Measurements from ENCODE around the gene KCNIP4. TPM values are rescaled to one million over a fixed set of nuclear protein-coding genes. Genes with fewer than 3 reads are reported as not detected.

KCNIP4 gene
- total and polyA plus RNA-seq, 2 experiments from 2014 or later = 0.14 to 0.63 TPM

- H3K27me3 Mint-ChIP-seq (ENCODE audit: insufficient read depth, low read depth, poor library complexity) = no peaks in the 10 kb centered on the region
These were observed 394.1 kb downstream of the KCNIP4 start for GRCh38 chr4:21554500-21554899.

DNA sequence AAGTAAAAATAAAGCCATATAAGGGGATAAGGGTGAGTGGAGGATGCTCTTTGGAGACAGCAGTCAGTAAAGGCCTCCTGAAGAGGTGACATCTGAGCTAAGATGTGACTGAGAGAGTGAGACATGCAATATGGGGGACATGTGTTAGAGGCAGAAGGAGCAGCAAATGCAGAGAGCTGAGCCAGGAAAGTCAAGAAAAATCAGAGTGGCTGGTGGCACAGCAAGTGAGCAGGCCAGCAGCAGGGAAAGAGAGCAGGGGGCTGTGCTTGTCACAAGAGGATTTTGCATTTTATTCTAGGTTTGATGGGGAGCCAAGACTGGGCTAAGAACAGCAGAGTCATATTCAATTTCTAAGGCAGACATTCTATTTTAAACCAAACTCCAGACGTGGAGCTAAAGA is 394.5 kb downstream of the KCNIP4 start:
- no peak overlapping the region for H3K27ac Mint-ChIP-seq
- no peak for ATAC-seq
- H3K4me2 ChIP-seq = no peak overlapping the region
- no peaks in the 10 kb centered on the region for H3K27me3 ChIP-seq (ENCODE audit: insufficient read depth)
- H3K4me3 ChIP-seq = no peak overlapping the region
- H3K36me3 Mint-ChIP-seq (ENCODE audit: low read depth) = no peaks in the 10 kb centered on the region
- no peaks in the 10 kb centered on the region for H4K20me1 ChIP-seq (replicated peaks; ENCODE audit: insufficient read depth)
- H3K4me3 Mint-ChIP-seq = no peak overlapping the region
- H3K27me3 Mint-ChIP-seq (ENCODE audit: insufficient read depth, low read depth, poor library complexity) = no peaks in the 10 kb centered on the region
- H3K36me3 ChIP-seq (ENCODE audit: insufficient read depth) = no peaks in the 10 kb centered on the region
- H3K9me2 ChIP-seq (ENCODE audit: insufficient read depth) = no peaks in the 10 kb centered on the region
- peaks cover 24% of the 10 kb centered on the region for H3K4me1 Mint-ChIP-seq
- DNase-seq (ENCODE audit: low spot score) = no peak
- H2AFZ ChIP-seq = no peak overlapping the region
- no peaks in the 10 kb centered on the region for H3K9me3 Mint-ChIP-seq
- no peaks in the 10 kb centered on the region for H3F3A ChIP-seq (replicated peaks; ENCODE audit: low read depth)
- no peaks in the 10 kb centered on the region for H3K79me2 ChIP-seq (replicated peaks; ENCODE audit: insufficient read depth)
- peaks cover 11% of the 10 kb centered on the region for H3K4me1 ChIP-seq (ENCODE audit: insufficient read depth)
- H3K27ac ChIP-seq (ENCODE audit: low read depth) = no peak overlapping the region
- TF ChIP-seq, protein P1, sequence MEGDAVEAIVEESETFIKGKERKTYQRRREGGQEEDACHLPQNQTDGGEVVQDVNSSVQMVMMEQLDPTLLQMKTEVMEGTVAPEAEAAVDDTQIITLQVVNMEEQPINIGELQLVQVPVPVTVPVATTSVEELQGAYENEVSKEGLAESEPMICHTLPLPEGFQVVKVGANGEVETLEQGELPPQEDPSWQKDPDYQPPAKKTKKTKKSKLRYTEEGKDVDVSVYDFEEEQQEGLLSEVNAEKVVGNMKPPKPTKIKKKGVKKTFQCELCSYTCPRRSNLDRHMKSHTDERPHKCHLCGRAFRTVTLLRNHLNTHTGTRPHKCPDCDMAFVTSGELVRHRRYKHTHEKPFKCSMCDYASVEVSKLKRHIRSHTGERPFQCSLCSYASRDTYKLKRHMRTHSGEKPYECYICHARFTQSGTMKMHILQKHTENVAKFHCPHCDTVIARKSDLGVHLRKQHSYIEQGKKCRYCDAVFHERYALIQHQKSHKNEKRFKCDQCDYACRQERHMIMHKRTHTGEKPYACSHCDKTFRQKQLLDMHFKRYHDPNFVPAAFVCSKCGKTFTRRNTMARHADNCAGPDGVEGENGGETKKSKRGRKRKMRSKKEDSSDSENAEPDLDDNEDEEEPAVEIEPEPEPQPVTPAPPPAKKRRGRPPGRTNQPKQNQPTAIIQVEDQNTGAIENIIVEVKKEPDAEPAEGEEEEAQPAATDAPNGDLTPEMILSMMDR (conservative IDR thresholded peaks at IDR 0.05; ENCODE audit: low read depth in 2 of 2) = no peak
- TF ChIP-seq CREB1 (CRISPR knock-in tag; IDR thresholded peaks at IDR 0.05; ENCODE audit: low read depth) = no peak
- no peak for TF ChIP-seq ETS1 (IDR thresholded peaks at IDR 0.05)
- TF ChIP-seq POLR2AphosphoS5 (IDR thresholded peaks at IDR 0.05; ENCODE audit: low read depth) = no peak
- no peak for TF ChIP-seq REST (IDR thresholded peaks at IDR 0.05; ENCODE audit: unreplicated experiment)
- no peak for TF ChIP-seq JUNB (IDR thresholded peaks at IDR 0.05; ENCODE audit: unreplicated experiment)
- TF ChIP-seq EZH2phosphoT487 (IDR thresholded peaks at IDR 0.05; ENCODE audit: unreplicated experiment) = no peak
- no peak for TF ChIP-seq EZH2 (IDR thresholded peaks at IDR 0.05; ENCODE audit: low read depth, unreplicated experiment)
- TF ChIP-seq ZNF331 (CRISPR knock-in tag; IDR thresholded peaks at IDR 0.05; ENCODE audit: low read depth) = no peak
- no peak for TF ChIP-seq STAT1 (IDR thresholded peaks at IDR 0.05; ENCODE audit: unreplicated experiment)

More at GRCh38 chr4:21554500-21554899, 394.1 kb downstream of the KCNIP4 start:
- Histone ChIP-seq H3K4me2 (no peak overlapping the region), H3K4me3 (no peak overlapping the region), H3K9me2 (ENCODE audit: insufficient read depth) (no peaks in the 10 kb centered on the region), H3F3A (replicated peaks; ENCODE audit: low read depth) (no peaks in the 10 kb centered on the region), H4K20me1 (replicated peaks; ENCODE audit: insufficient read depth) (no peaks in the 10 kb centered on the region), H3K79me2 (replicated peaks; ENCODE audit: insufficient read depth) (no peaks in the 10 kb centered on the region), H2AFZ (no peak overlapping the region), H3K4me1 (ENCODE audit: insufficient read depth) (peaks cover 11% of the 10 kb centered on the region), H3K27me3 (ENCODE audit: insufficient read depth) (no peaks in the 10 kb centered on the region), H3K36me3 (ENCODE audit: insufficient read depth) (no peaks in the 10 kb centered on the region), H3K27ac (ENCODE audit: low read depth) (no peak overlapping the region)
- H3K36me3 Mint-ChIP-seq (ENCODE audit: low read depth) = no peaks in the 10 kb centered on the region
- H3K27ac Mint-ChIP-seq = no peak overlapping the region
- H3K4me1 Mint-ChIP-seq = peaks cover 24% of the 10 kb centered on the region
- no peak overlapping the region for H3K4me3 Mint-ChIP-seq
- DNase-seq (ENCODE audit: low spot score) = no peak
- H3K9me3 Mint-ChIP-seq = no peaks in the 10 kb centered on the region
- ATAC-seq = no peak
- TF ChIP-seq ZNF114 (CRISPR knock-in tag; IDR thresholded peaks at IDR 0.05) (no peak), ETS1 (IDR thresholded peaks at IDR 0.05) (no peak), JUNB (IDR thresholded peaks at IDR 0.05; ENCODE audit: unreplicated experiment) (no peak), EZH2phosphoT487 (IDR thresholded peaks at IDR 0.05; ENCODE audit: unreplicated experiment) (no peak), NANOG (IDR thresholded peaks at IDR 0.05; ENCODE audit: borderline replicate concordance) (no peak)
- TF ChIP-seq, protein P1 (conservative IDR thresholded peaks at IDR 0.05; ENCODE audit: low read depth in 2 of 2) = no peak
